ENCODE measurements around the gene DSN1.

DNA sequence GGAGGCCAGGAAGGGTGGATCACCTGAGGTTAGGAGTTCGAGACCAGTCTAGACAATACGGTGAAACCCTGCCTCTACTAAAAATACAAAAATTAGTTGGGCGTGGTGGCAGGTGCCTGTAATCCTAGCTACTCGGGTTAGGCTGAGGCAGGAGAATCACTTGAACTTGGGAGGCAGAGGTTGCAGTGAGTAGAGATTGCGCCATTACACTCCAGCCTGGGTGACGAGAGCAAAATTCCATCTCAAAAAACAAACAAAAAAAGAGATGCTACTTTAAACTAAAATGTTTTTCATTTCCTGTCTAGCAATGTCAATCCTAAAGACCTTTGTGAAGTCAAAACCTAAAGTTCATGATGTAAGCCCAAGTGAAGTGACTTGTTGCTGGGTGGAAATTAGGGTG, 12.9 kb downstream of the DSN1 start:
- TF ChIP-seq, protein P1, sequence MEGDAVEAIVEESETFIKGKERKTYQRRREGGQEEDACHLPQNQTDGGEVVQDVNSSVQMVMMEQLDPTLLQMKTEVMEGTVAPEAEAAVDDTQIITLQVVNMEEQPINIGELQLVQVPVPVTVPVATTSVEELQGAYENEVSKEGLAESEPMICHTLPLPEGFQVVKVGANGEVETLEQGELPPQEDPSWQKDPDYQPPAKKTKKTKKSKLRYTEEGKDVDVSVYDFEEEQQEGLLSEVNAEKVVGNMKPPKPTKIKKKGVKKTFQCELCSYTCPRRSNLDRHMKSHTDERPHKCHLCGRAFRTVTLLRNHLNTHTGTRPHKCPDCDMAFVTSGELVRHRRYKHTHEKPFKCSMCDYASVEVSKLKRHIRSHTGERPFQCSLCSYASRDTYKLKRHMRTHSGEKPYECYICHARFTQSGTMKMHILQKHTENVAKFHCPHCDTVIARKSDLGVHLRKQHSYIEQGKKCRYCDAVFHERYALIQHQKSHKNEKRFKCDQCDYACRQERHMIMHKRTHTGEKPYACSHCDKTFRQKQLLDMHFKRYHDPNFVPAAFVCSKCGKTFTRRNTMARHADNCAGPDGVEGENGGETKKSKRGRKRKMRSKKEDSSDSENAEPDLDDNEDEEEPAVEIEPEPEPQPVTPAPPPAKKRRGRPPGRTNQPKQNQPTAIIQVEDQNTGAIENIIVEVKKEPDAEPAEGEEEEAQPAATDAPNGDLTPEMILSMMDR (IDR thresholded peaks at IDR 0.05), result no peak
- TF ChIP-seq POLR2AphosphoS5 (IDR thresholded peaks at IDR 0.05; ENCODE audit: insufficient read depth in 1 of 2, low read depth in 1 of 2) (no peak), POLR2A (IDR thresholded peaks at IDR 0.05) (no peak)

All from vagina (tissue), 2 donors.